ENCODE measurements around the gene PLCXD3.
"Not testable (repeated sequence)": the region's sequence is repeated elsewhere in the genome, so short reads cannot be mapped to it uniquely, and the experiment has no call there.

Gene PLCXD3

DNA sequence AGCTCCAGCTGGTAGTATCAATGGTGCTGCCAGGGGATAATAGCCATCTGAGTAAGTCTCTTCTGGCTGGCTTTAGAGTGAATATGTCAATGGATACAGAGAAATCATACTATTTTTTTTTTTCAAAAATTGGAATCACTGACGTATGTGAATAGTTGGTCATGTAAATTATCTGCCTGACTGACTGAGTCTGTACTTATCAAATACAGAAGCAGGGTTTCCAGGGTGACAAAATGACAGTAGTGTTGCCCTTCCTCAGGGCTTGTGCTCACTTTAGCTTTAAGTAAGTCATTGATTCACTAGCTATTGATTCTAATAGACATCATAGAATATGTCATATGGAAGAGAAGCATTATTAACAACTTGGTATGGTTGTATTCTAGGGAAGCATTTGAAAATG lies 171.1 kb downstream of the PLCXD3 start:
- DNase-seq = no peak

DNA sequence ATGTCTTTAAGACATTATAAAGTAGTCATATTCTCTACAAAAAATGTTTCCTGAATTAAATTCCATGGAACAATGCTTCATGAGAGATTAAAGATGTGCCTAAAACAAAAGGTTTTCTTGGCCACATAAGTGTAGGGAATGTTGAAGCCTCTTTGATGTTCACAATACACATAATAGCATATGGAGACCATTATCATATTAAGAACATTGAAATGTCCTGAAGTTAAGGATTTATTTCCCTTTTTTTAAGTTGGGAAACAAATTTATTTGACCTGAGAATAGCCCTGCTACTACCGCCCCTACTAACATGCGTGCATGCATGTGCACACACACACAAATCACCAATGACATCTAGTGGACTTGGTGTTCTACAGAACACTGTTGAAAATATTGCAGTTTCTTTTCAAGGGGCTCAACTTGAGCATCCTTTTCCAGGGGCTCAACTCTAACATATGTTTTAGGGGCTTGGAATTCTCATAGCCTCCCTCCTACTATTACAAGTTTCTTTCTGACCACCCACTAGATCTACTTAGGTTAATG lies 172.2 kb downstream of the PLCXD3 start:
- no peak for DNase-seq

DNA sequence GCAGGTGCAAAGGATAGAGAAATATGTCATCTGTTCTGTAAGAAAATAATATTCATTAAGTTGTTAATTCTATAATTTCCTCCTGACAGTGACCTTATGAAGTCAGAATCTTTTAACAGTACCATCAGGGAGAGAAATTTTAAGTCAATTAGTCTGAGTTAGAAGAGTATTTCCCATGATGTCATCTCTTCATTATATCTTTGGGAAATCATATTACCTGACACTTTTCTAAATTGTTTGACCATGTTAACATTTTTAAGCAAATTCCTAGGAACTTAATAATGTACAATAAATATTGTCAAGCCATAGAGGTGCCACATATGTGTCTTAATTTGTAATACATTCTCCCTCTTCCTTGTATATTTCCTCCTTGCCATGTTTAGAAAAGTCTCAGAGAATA lies 172.7 kb downstream of the PLCXD3 start:
- DNase-seq = no peak

DNA sequence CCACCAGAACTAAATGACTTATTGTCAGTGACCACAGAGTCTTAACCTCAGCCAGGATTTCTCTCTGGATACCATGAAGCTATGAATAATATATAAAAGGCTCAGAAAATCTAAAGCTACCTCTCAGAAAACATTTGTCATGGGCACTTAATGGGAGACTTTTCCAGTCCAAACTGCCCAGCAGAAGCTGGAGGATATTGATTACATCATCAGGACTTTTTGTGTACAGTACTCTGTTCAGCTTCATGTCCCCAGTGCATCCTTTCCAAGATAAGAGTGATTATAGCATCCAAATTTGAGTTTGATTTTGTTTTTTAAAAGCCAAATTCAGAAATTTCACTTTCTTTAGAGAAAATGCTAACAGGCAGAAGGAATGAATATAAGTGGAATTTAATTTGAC lies 173.2 kb downstream of the PLCXD3 start:
- DNase-seq = no peak

DNA sequence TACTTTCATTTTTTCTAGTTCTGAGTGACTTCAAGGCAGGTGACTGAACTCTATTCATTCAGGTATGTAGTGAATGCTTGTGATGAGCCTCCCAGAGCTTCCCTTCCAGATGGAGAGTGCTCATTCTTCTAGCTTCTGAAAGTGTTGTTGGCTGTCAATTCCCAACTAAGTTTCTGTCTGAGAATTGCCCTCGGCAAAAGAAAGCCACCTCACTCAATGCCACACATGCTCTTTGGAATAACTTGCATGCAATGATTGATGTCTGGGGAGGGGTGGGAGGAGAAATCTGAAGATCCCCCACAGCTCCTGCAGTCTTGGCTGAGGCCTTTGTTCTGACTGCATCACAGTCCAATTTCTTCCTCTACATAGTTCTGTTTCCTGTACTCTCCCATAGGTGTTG lies 173.9 kb downstream of the PLCXD3 start:
- DNase-seq = no peak

DNA sequence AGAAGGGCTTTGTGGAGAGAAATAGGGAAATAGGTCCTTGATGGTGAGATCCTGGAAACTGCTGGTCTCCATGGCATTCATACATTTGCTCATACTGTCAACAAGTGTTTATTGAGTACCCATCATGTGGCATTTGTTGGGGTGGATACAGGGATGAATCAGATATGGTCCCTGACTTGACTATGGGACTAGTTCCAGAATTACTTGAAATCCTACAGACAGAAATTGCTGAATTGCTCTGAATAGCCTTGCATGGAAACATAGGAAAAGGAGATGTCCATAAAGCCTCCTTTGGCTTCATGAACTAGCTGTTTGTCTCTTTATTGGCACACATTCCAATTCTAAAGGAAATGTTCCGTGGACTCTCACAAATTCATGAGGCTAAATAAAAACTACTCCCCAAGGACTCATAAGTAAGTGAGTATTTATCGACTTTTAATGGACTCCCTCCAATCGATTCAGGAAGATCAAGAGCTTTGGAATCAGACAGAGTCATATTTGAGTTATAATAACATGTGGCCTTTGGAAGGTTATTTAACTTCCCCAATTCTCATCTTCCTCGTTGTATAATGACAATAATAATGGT lies 174.7 kb downstream of the PLCXD3 start:
- no peak for DNase-seq

DNA sequence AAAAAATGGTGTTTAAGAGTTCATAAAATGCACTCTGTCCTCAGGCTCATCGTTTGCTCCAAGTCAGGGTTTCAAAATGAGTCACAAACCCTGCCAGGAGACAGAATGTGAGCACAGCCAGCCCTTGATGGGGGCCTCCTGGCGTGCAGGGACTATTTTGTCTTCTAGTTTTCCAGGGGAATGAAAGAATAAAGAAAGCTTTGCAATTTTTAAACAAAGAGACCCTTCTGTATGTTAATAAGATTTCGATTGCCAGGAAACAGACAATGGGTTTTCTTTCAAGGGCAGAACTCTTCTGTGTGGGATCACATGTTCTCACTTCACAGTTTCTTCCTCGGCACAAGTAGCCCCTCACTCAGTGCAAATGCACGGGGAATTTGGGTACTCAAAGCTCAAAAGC lies 175.6 kb downstream of the PLCXD3 start:
- DNase-seq = no peak

DNA sequence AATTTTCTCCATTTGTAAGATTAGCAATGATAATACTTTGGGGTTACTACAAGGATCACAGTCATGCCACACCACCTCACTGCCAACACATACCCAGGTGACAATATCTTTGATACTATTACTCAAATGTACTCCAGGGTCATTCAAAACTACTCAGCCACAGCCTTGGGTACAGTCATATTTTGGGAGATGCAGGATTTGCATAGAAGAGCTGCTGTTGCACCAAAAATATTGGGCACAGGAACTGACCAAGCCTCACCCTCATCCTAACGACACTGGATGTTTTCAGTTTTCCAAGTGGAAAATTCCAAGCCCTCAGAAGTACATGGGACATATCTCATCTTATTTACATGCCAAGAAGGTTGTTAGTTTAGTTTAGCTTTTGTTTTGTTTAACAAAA lies 176.2 kb downstream of the PLCXD3 start:
- no peak for DNase-seq

DNA sequence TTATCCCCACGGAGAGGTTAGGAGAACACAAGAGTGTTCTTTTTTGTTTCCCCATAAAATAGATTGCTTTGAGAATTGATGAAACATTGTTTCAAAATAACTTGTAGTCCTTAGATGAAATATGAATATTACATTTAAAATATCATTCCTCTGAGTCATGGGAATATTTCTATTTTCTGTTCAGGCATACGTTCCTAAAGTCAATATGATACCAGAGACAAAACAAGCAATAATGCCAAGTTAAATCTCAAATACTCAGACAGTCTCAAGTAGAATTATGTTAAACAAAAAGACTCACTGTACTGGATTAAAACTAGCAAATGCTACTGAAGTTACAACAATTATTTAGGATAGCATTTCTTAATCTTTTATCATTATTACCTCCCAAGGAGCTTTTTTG lies 185.3 kb downstream of the PLCXD3 start:
- DNase-seq = no peak

DNA sequence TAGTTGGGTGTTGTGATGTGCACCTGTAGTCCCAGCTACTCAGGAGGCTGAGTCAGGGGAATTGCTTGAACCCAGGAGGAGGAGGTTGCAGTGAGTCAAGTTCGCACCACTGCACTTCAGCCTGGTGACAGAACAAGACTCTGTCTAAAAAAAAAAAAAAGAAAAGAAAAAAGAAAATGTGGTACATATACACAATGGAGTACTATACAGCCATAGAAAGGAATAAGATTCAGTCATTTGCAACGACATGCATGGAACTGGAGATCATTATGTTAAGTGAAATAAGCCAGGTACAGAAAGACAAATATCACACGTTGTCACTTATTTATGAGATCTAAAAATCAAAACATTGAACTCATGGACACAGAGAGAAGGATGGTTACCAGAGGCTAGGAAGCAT lies 187.6 kb downstream of the PLCXD3 start:
- not testable (repeated sequence) for DNase-seq

DNA sequence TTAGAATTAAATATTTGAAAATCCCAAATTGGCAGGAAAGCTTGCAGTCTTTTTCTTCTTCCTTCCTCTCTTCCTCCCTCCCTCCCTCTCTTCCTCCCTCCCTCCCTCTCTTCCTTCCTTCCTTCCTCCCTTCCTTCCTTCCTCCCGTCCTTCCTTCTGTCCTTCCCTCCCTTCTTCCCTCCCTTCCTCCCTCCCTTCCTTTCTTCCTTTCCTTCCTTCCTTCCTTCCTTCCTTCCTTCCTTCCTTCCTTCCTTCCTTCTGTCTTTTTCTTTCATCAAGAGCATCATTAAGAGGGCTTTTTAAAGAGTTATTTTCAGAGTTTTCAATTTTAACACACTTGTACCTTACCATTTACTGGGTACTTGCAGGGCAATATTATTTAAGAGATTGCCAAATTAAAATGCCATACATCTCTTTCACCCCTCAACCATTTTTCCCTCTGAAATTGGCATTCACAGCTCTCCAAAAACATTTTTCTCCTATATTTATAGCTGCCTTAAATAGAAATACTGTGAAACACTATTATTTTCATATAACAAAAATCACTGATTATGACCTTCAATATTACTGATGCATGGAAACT lies 197.8 kb downstream of the PLCXD3 start:
- DNase-seq = no peak

DNA sequence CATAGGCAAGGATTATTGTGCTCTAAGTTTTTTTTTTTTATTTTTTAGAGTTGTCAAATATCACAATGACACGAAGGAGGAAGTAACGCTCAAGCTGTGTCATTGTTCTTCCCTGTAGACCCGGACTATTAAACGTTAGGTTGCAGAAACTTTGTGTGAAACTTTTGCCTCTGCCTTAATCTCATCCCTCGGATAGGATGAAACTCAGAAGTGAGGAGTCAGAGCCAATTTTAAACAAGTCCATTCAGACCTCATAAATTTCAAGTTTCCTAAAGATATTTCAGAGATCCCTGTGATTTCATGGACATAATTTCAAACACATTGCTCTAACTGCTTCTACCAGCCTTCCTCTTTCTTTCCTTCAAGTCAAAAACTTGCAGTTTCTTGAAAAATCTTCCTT lies 198.3 kb downstream of the PLCXD3 start:
- no peak for DNase-seq

DNA sequence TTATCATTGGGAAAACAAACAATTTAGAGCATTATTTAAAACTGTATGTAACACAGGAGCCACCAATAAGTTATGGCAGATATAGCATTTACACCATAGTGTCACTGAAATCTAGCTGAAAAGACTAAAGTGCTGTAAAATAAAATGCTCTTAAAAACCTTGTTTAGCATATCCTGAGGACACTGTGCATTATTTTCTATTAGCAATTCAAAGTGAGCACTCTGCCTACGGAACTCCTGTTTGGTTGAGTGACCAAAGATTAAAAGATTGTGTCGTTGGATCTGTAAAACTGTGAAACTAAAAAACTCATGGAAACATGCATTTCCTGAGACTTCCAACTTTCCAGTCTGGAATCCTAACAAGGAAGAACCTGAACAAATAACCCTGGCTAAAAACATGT lies 201.1 kb downstream of the PLCXD3 start:
- DNase-seq = no peak

DNA sequence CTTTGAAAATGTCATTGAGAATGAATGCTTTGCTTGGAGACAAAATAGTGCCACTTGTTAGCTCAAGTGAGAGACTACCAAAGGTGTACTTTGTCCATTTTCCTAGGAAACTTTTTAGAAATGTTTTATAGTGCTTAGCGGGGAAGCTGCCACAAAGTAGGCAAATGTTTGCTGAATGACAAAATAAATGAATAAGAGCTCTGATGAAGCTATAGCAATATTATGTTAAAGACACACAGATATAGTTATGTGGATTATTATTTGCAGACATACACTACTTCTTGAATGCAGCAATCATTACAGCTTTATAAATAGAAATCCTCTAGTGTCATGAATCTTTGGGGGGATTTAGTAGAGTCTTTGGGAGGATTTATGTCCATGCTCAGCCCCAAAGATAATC lies 204.4 kb downstream of the PLCXD3 start:
- DNase-seq = no peak

DNA sequence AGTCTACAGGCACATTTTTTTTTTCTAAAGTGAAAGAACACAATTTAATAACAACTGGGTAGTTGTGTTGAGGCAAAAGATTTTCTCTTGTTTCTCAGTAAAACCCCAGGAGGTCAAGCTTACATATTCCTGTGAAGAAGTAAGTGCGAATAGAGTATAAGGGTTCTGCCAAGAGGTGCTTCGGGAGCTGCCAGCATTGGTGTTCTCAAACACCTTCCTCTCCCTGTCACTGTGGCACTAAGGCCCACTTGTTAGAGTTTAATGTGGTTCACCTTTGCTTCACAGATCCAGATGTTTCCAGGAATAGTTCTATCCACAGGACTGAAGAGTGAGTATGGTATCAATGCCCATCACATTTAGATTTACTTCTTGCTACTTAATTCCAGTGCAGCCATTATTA lies 205.3 kb downstream of the PLCXD3 start:
- no peak for DNase-seq

DNA sequence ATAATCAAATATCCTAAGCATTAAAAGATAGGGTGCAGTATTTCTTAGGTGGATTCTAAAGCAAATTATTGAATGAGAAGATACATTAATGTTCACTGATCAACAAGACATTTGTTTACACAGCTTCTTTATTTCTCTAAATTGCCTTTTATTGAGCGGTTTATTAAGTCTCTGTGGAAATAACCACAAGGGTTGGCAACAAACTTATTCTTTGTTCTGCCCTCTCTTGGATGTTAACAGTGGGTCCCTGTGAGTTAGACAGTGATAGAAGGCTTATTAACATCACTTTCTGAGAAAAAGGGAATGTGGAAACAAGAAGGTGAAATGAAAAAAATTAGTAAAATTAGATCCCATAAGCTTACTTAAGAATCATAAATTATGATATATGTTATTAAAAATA lies 214.3 kb downstream of the PLCXD3 start:
- DNase-seq = no peak

DNA sequence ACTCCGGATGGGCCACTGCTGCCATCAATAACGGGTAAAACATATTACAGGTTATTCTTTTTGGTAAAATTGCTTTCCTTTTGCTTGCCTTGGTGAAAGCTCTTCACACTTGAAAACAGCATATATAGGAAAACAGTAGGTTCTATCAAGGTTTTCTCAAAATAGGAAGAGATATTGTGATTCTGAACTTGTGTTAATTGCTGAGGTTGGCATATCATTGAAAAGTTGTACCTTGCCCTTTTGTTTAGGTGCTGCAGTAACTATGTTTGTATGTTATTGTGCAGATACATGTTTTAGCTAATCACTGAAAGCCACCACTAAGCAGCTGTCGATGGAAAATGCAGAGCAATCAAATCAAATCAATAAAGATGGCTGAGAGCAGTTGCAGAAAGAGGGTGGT lies 219.1 kb downstream of the PLCXD3 start:
- DNase-seq = no peak

DNA sequence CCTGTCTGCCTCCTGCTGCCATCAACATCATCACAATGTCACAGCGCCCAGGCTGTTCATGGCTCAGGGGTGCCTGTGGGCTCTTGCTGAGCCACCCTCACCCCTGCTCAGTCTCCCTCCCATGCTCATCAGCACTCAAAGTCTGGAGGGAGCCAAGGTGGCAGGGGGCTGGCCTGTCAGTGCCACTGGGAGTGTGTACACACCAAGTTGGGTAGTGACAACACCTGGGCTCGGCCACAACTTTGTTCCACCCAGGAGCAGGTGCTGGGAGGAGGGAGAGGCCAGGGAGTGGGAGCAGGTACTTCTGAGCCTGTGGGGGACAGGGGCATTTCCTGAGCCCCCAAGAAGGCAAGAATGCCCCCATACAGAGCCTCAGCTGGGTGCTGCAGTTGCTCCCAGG lies 219.6 kb downstream of the PLCXD3 start:
- no peak for DNase-seq

DNA sequence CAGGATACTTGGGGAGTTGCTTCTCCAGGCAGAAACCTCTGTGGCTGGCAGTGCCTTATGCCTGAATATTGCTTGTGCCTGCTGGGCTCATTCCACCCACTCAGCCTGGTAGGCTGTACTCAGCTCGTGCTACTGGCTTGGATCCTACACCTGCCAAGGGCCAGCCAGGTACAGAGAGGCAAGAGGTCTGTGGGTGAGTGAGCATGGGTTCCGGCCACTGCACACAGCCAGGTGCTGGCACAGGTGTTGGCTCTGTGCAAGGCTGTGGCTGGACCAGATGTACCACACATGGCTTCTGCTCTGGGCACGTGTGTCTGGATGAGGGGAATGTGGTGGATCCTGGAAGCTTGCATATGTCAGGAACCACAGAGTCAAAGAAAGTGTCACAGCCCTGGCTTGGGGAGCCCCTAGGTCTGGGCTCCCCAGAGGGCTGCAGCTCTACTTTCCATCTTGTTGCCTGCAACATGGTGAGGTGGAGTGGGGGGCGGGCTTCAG lies 220.4 kb downstream of the PLCXD3 start:
- no peak for DNase-seq

DNA sequence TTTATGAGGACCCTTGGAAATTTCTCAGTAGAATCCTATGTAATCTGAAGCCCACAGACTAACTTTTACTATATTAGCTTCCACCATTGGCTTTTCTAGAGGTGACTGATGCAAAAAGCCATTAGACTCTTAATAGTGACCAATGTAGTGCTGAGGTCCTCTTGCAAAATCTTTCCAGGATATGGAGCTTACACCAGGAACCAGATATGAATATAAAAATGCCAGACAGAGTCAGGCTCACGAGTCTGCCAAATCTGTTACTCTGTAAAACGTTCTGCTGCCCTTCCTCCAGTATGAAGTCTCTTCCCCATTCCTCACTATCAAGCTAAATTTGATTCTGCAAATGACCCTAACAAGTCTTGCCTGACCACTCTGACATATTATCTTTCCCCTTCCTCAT lies 223.7 kb downstream of the PLCXD3 start:
- DNase-seq = no peak

DNA sequence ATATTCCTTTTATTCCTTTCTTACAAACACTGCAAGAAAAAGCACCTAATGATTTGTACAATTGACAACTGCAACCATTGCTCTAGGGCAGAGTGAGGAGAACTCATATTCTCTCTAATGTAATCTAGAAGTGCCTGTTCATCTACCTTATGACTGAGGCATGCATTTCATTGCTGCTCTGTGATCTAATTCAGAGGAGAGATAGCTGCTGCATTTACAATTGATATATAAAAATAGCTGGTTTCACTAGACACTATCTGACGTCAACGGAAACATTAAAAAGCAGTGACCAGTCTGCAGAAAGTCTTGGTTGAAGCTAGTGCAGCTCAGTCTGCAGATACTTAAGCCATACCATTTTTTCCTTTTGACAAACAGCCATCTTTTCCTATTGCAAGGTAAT lies 224.2 kb downstream of the PLCXD3 start:
- DNase-seq = no peak

DNA sequence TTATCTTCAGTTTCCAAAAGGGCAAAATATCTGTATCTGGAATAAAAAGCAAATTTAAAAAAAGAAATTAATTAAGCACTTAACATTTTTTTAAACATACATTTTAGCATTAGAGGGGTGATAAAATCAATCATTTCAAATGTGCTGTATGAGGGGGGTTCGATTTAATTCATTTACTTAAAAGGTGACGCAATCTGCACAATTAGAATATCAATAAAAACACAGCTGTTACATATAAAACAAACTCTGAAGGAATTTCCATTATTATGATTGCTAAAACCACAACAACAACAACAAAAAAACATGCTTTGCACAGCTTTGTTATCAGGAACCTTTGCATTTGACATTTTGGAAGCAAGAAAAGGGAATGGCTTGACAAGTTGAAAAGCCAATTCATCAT lies 225.5 kb downstream of the PLCXD3 start:
- no peak for DNase-seq

DNA sequence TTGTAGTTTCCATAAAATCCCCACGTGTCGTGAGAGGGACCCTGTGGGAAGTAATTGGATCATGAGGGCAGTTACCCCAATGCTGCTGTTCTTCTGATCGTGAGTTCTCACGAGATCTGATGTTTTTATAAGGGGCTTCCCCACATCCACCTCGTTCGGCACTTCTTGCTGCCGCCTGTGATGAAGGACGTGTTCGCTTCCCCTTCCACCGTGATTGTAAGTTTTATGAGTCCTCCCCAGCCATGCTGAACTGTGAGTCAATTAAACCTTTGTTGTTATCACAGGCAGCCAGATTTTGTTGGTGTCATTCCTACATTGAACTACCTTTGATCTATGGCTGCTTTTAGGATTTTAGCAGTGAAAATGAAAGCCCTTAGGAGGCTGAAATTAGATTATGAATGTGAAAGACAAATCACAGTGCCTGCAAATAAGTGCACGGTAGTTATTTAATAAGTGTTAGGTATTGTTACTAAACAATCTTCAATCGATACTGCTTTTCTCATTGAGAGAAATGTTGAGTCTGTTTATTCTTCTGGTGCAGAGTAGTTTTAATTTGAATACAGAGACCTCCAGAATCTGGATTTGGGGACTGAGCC lies 229.1 kb downstream of the PLCXD3 start:
- DNase-seq = no peak

DNA sequence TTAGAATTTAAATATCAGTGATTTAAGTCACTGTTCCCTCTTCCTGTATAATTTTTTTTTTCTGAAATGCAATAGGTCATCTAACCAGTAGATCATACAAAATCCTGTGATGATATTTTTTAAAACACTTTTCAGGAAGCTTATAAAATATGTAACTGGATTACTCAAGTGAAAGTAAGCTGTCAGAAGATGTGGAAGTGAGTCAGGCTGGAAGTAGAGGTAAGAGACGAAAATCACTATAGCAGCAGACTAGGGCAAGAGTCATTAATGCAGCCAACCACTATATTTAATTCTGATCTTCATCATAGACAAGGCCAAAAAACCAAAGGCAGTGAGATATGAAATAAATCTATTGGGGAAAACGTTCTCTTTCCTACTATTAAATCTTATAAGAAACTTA lies 231.4 kb downstream of the PLCXD3 start:
- no peak for DNase-seq

Data from SW 1271 (cell line).